Caki2 (cell line): ENCODE results near the gene PLA2G2C. TPM values are rescaled to one million over a fixed set of nuclear protein-coding genes. Genes with fewer than 3 reads are reported as not detected.
A peak's percentile ranks its signal among the peaks of the same experiment; 100 is the strongest.
"Not testable (repeated sequence)": the region's sequence is repeated elsewhere in the genome, so short reads cannot be mapped to it uniquely, and the experiment has no call there.

Experiments
- DNase-seq: peaks from one replicate; pipeline ENCODE4 v3.0.0-alpha.2; 2015; ENCODE audit warnings: low read depth
- in situ Hi-C: cut with HindIII; loops from 2 replicates; pipeline ENCODE4 v1.10.0; 2016; ENCODE audit warnings: low sequenced_read_pairs, low pct_unique_long_range_greater_than_20kb, mixed read lengths
- total RNA-seq: library from RNA; depleted of rRNA; stranded (reverse); fragments of >200 nt; shearing (Covaris generic); gene quantifications from 2 replicates; pipeline ENCODE4 v1.2.3, GENCODE V29; 2014; ENCODE audit warnings: low replicate concordance

The PLA2G2C gene
- total RNA-seq, 1 experiment from 2014 or later = not detected

DNA sequence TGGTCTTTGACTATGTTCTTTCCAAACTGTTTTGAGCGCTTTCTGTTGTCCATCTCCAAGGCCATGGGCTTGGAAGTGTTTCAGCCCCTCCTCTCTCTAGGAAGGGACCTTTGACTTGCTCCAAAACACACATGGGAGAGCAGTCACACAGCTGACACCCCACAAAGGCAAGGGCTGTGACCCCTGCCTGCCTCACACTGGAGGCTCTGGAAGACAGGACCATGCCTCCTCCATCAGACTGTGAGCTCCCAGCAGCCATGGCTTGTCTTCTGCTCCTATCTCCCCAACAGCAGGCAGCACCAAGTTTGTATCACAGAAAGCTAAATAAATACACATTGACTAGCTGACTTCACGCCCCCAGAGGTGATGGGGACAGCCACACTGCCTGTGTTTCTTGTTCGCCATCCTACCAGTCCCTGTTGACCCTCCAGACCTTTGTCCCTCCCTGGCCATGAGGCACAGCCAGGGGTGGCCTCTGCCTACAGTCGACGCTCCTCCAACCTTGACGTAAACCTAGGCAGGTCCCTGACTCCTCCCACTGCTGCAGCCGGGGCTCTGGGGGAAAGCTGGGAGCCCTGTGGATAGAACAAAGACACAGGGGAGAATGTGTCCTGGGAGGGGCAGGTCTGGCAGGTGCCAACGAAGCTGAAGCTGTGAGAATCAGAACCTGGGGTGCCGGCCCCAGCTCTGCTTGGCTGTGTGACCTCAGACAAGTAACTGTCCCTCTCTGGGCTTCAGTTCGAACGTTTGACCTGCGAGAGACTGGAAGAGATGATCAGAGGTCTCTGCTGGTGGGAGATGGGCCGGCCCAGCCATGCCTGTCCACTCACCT is 42.4 kb downstream of the PLA2G2C start:
- in situ Hi-C loops = no loop called here

GRCh38 chr1:20143318-20143717 is 43.0 kb downstream of the PLA2G2C start:
- no peak for DNase-seq
- in situ Hi-C loops = no loop called here

More for the DNA sequence above, 42.4 kb downstream of the PLA2G2C start:
- no peak for DNase-seq

DNA sequence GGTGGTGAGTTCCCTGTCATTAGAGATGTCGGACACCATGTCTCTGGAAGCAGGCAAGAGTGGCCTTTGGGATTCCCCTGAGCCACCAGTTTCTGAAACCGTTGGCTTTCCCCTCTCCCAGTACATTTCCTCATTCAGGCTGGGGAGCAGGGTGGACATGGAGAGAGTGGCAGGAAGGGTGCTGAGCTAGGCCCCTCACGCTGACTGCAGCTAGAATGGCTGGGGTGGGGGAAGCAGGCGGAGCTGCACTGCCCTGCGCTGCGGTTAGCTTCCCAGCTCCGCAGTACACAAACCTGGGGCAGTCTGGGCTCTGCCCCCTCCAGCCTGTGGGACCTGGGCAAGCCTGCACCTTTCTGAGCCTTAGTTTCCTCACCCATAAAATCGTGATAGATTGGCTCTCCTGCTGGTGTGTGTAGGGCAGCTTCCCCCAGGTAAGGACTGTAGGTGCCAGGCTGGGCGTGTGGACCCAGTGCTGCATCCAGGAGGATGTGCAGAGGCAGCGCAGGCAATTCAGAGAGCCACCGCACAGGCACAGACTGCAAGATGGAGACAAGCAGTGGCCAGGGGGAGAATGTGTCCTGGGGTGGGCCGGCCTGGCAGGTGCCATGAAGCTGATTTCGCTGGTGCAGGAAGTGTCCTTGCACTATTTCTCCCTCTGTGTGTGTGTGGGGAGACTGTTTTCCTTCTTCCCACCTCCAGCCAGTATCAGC is 44.2 kb downstream of the PLA2G2C start:
- no peak for DNase-seq
- in situ Hi-C loops = no loop called here

DNA sequence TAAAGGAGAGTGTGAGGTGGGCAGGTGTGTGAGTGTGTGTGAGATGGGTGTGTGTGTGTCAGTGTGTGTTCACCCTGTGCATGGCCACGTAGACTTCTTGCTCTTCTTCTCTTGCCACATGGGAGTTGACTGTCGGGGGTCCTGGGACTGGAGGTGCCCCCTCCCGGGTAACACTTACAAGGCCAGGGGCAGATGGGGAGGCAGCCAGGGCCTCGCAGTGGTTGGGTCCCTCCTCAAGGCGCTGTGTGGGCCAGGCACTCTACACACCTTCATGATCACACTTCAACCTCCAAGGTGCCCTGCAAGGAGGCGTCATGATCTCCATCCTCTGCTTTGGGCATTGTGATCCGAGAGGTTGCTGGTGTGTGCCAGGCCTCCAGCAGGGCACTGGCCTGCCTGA is 44.9 kb downstream of the PLA2G2C start:
- no peak for DNase-seq
- in situ Hi-C loops = no loop called here

GRCh38 chr1:20141001-20141400 is 45.3 kb downstream of the PLA2G2C start:
- in situ Hi-C loops = no loop called here
- DNase-seq = no peak

- DNase-seq = no peak
- in situ Hi-C loops = no loop called here
Observed at GRCh38 chr1:20139776-20140612, 46.3 kb downstream of the PLA2G2C start.

DNA sequence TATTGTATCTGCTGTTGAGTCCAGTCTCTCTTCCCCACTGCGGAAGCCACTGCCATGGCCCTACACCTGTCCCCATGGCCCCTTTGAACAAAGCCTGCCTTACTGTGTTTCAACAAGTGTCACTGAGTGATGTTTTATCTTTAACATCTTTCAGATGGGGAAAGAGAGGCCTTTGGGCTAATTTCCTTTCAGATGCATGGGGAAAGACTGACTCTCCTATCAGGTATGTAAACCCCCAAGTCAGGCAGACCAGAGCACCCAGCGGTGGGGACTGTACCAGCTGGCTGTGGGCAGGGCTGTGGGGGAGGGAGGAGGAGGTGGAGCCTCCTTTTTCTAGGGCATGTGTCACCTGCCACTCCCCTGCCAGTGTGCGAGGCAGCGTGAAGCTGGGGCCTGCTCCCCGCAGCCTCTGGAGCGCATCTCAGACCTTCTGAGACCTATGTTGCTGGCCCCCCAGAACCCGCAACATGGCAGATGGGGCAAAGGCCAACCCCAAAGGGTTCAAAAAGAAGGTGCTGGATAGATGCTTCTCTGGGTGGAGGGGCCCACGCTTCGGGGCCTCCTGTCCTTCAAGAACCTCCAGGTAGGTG is 47.3 kb downstream of the PLA2G2C start, which contains the start of gene PLA2G2F:
Gene PLA2G2F (plus strand): TSS at position 363 of the 590 bp plus-strand sequence. CDS start 105 bp downstream, at position 468.
- in situ Hi-C loops = no loop called here
- no peak for DNase-seq

DNA sequence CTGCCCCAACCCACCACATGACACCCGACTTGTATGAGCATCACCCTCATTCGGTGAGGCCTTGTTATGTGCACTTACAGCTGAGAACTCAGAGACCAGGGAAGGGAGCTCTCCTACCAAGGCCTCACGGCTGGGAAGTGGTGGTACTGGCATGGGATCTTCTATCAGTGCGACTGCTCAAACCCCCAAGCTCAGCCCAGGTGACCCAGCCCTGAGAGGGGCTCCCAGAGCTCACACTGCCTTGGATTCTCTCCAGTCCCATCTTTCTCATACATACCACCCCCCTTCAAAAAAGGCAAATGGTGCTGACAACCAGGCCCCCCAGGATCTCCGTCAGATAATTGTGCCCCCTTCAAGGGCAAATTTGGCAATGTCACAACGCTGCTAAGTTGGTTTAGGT is 48.0 kb downstream of the PLA2G2C start:
- DNase-seq = no peak
- in situ Hi-C loops = no loop called here

- no peak for DNase-seq
- in situ Hi-C loops = no loop called here
Observed at GRCh38 chr1:20137604-20138003, 48.7 kb downstream of the PLA2G2C start.

DNA sequence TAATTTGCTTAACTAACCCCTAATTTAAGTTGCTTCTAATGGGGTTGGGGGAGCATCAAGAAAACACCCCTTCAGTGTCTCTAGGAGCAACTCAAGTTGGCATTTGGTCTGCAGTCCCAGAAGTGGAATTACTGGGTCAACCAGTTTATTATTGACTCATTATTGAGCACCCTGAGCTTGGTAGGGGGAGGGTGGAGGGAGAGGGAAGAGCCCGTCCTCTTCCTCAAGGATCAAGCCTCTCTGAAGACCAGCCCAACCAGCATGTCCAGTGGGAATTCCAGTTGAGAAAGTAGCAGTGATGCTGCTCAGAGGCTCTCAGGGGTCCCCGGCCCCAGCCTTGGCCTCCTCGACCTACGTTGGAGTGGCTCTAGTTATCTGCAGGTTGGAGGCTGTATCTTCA is 49.3 kb downstream of the PLA2G2C start:
- in situ Hi-C loops = no loop called here
- DNase-seq = no peak

DNA sequence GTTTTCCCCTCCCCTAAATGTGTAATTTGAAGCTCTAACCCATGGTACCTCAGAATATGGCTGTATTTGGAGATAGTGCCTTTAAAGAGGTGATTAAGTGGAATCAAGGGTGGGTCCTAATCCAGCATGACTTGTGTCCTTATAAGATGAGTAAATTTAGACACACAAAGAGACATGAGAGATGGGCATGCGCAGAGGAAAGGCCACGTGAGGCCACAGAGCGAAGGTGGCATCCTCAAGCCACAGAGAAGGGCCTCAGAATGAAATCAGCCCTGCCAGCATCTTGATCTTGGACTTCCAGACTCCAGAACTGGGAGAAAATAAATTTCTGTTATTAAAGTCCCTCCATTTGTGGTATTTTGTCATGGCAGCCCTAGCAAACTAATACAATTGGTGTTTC is 50.1 kb downstream of the PLA2G2C start:
- no peak for DNase-seq

GRCh38 chr1:20134995-20135394 is 51.3 kb downstream of the PLA2G2C start:
- in situ Hi-C loops = no loop called here
- no peak for DNase-seq

More for the DNA sequence above, 50.1 kb downstream of the PLA2G2C start:
- in situ Hi-C loops = no loop called here

GRCh38 chr1:20130518-20130917 is 55.8 kb downstream of the PLA2G2C start:
- in situ Hi-C loops, DNase-seq: not testable (repeated sequence)

DNA sequence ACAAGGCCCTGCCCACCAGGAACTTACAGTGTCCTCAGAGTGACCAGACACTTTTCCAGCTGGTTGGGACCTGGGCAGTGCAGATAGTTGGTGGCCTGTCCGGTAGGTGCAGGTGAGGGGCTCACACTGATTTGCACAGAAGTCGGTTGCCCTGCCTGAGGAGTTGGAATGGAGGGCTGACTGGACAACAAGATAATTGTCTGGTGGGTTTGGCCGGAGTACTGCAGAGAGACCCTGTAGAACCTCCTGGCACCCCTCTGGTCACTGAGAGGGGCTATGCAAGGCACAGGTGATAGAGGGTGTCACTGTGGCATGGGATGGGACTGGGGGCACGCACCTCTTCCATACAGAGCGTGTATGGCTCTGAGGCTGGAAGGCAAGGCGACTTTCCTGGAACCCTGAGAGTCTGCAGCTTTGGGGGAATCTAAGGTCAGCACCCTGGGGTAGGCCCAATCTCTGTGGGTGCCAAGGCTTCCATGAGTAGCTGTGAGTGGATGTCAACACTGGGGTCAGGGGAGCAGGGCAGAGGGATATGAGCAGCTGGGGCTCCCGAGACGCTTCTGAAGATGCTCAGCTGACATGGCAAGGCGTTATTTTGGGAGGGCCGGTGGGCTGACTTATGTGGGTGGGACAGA is 59.4 kb downstream of the PLA2G2C start:
- in situ Hi-C loops = no loop called here
- no peak for DNase-seq

GRCh38 chr1:20126041-20126805 is 60.1 kb downstream of the PLA2G2C start:
- no peak for DNase-seq
- in situ Hi-C loops = no loop called here

DNA sequence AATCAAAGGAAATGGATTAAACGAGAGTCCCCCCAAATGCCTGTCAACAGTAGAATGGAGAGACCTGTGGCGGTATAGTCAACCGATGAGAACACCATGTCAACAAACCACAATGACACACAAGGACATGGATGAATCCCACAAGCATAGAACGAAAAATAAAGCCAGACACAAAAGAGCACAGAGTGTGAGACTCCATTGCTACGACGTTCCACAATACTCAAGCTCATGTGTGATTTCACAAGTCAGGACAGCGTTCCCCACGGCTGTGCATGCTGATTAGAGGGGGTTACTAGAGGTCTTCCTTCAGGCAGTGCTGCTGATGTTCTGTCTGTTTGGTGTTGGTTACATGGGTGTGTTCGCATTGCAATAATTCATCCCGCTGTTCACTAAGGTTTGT is 61.2 kb downstream of the PLA2G2C start:
- in situ Hi-C loops = no loop called here
- no peak for DNase-seq

DNA sequence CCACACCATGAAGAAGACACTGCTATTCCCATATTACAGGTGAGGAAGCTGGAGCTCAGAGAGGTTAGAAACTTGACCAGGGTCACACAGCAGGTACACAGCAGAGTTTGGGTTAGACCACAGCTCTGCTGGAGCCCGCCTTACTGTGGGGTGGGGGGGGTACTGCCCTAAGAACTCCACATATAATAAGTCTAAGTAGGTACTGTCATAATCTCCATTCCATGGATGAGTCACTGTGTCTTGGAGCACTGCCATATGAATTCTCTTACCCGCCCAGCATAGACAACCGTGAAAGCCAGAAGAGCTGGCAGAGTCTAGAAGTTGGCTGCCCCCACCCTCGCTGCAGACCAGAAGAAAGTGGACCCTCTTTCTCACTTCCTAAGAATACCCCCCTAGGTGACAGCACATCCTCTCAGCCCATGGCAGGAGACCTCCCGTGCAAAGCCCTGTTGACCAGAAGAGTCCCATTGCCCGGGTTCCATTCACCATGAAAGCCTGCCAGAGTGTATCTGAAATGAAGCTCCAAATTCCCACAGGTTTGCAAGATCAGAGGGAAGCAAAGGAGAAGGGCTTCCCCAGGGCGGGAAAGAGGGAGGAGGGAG is 61.8 kb downstream of the PLA2G2C start:
- DNase-seq = peak; percentile 45
- in situ Hi-C loops = no loop called here
